ENCODE measurements around the gene TASP1. TPM values are rescaled to one million over a fixed set of nuclear protein-coding genes. Genes with fewer than 3 reads are reported as not detected.

The TASP1 gene
- total RNA-seq, 1 donor from 2014 or later, result 15.9 TPM

DNA sequence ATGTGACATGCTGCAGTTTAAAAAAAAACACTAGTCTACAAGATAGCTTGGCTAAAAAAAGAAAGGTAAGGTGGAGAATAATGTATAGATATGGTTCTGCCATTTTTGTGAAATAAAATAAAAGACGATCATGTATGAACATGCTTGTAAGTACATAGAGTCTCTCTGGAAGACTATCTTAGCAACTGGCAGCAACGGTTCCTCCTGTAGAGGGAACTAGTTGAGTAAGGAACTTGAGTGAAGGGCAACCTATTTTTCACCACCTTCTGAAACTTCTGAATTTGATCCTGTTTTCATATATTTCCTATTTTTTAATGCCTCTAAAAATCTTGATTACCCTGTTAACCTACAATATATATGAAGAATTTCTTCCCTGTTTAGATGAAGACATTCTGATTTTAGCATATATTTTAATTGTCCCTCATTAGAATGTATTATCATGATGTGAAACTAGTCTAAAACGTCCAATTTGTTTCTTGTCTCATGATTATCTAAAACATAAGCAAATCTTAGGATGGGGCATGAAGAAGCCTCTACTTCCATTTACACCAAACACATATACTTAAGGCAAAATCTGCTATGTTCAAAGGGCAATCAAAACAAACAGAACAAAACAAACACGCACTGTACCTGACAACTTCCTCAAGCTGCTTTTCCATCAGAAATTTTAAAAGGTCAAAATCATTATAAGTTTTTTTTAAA lies 215.1 kb downstream of the TASP1 start:
- H3K4me3 Mint-ChIP-seq (ENCODE audit: unreplicated experiment), result no peak overlapping the region
- no peaks in the 10 kb centered on the region for H3K9me3 Mint-ChIP-seq (ENCODE audit: unreplicated experiment)
- no peaks in the 10 kb centered on the region for H3K36me3 Mint-ChIP-seq (ENCODE audit: low read depth, unreplicated experiment)
- H3K4me1 Mint-ChIP-seq (ENCODE audit: unreplicated experiment), result peaks cover 19% of the 10 kb centered on the region
- DNase-seq (ENCODE audit: low spot score), result no peak
- TF ChIP-seq CTCF (IDR thresholded peaks at IDR 0.05; ENCODE audit: unreplicated experiment), result no peak
- H3K27ac Mint-ChIP-seq (ENCODE audit: unreplicated experiment), result no peak overlapping the region
- H3K27me3 Mint-ChIP-seq (ENCODE audit: unreplicated experiment), result no peaks in the 10 kb centered on the region

DNA sequence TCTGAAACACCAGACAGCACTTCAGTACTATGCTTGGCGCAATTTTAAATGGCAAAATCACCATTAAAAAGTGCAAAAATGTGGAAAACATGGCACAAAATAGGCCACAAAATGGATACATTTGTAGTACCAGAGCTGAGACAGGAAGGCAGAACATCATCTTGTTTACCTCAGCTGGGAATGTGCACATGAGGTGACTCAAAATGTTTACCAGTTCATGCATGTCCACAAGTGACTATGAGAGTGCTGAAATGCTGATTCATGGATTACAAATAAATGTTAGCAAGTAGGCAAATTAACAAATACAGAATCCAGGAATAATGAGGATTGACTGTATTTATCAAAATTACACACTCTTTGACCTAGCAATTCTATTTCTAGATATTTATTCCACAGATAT lies 216.1 kb downstream of the TASP1 start:
- DNase-seq (ENCODE audit: low spot score), result no peak
- Mint-ChIP-seq H3K4me1 (ENCODE audit: unreplicated experiment) (peaks cover 24% of the 10 kb centered on the region), H3K9me3 (ENCODE audit: unreplicated experiment) (no peaks in the 10 kb centered on the region), H3K27ac (ENCODE audit: unreplicated experiment) (no peak overlapping the region), H3K4me3 (ENCODE audit: unreplicated experiment) (no peak overlapping the region), H3K36me3 (ENCODE audit: low read depth, unreplicated experiment) (no peaks in the 10 kb centered on the region), H3K27me3 (ENCODE audit: unreplicated experiment) (no peaks in the 10 kb centered on the region)
- no peak for TF ChIP-seq CTCF (IDR thresholded peaks at IDR 0.05; ENCODE audit: unreplicated experiment)

GRCh38 chr20:13420625-13421024 lies 218.1 kb downstream of the TASP1 start:
- Mint-ChIP-seq H3K27ac (ENCODE audit: unreplicated experiment) (no peak overlapping the region), H3K27me3 (ENCODE audit: unreplicated experiment) (no peaks in the 10 kb centered on the region), H3K36me3 (ENCODE audit: low read depth, unreplicated experiment) (no peaks in the 10 kb centered on the region), H3K9me3 (ENCODE audit: unreplicated experiment) (no peaks in the 10 kb centered on the region), H3K4me3 (ENCODE audit: unreplicated experiment) (no peak overlapping the region), H3K4me1 (ENCODE audit: unreplicated experiment) (peaks cover 29% of the 10 kb centered on the region)
- TF ChIP-seq CTCF (IDR thresholded peaks at IDR 0.05; ENCODE audit: unreplicated experiment), result no peak
- DNase-seq (ENCODE audit: low spot score), result no peak

DNA sequence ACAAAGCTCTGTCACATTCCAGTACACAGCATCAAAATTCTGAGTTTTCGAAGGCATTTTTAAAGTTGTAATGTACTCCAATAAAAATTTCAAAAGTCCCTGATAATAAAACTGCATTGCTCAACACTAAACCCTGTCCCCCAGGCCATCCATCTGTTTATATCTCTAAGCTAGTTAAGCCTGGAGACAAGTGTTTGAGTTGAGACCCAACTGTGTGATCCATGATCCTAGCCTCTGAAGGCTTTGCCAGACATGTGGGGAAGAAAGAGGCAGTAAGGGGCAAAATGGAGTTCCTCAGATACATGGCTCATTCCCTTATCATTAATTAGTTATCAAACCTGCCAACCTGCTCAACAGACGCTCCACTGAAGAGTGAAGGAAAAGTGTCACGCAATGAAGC lies 219.3 kb downstream of the TASP1 start:
- no peak for TF ChIP-seq CTCF (IDR thresholded peaks at IDR 0.05; ENCODE audit: unreplicated experiment)
- Mint-ChIP-seq H3K27me3 (ENCODE audit: unreplicated experiment) (no peaks in the 10 kb centered on the region), H3K4me1 (ENCODE audit: unreplicated experiment) (peaks cover 28% of the 10 kb centered on the region), H3K9me3 (ENCODE audit: unreplicated experiment) (no peaks in the 10 kb centered on the region), H3K4me3 (ENCODE audit: unreplicated experiment) (no peak overlapping the region), H3K36me3 (ENCODE audit: low read depth, unreplicated experiment) (no peaks in the 10 kb centered on the region), H3K27ac (ENCODE audit: unreplicated experiment) (no peak overlapping the region)
- DNase-seq (ENCODE audit: low spot score), result no peak
